GM10248 (cell line): ENCODE data around the gene PARD6A.

Source experiments
- CTCF ChIA-PET: fragments of 300-600 bp; sonication (Branson Sonifier 250); formaldehyde crosslinking; extraction: SDS; loops from one replicate; lab custom pipeline; 2021; ENCODE audit warnings: antibody characterized with exemption; lab: Yijun Ruan, JAX
- POLR2A ChIA-PET: fragments of 350-650 bp; sonication (Branson Sonifier 250); formaldehyde crosslinking; extraction: SDS; loops from one replicate; lab custom pipeline; 2020; ENCODE audit warnings: antibody characterized with exemption; lab: Yijun Ruan, JAX
- DNase-seq: peaks from one replicate; pipeline ENCODE4 v3.0.0; 2012; ENCODE audit errors: extremely low spot score
- CTCF ChIP-seq: IDR thresholded peaks from 2 replicates; pipeline ENCODE4 v1.5.1; 2012; ENCODE audit warnings: mild to moderate bottlenecking, low read depth; ENCODE audit errors: extremely low read depth, missing control alignments, control extremely low read depth

PARD6A gene

GRCh38 chr16:67667817-67668494 lies 7.2 kb downstream of the PARD6A start:
- peak; percentile 86 for TF ChIP-seq CTCF
- POLR2A ChIA-PET, result no interaction called here
- CTCF ChIA-PET, result interaction anchor here (0.6 to 18.5 kb wide), 41 partner anchors 9 to 549 kb away, joined by 3 to 357 read pairs (median 5); partner anchors contain the start of genes ACD, ATP6V0D1, CARMIL2 and CTCF
- peak; percentile 92 for DNase-seq

- DNase-seq, result no peak
- ChIA-PET POLR2A (no interaction called here), CTCF (interaction anchor here (0.8 to 18.5 kb wide), 31 partner anchors 8 to 549 kb away, joined by 3 to 357 read pairs (median 5); partner anchors contain the start of genes ACD, ATP6V0D1, CTCF and PARD6A)
- TF ChIP-seq CTCF, result peak; percentile 29
These were observed 7.9 kb downstream of the PARD6A start for GRCh38 chr16:67668495-67669157.

- TF ChIP-seq CTCF, result no peak
- DNase-seq, result no peak
- POLR2A ChIA-PET, result no interaction called here
- CTCF ChIA-PET, result interaction anchor here (0.7 to 18.5 kb wide), 13 partner anchors 9 to 214 kb away, joined by 3 to 357 read pairs (median 10); partner anchors contain the start of genes ACD, CTCF, PARD6A and RIPOR1
These were observed 8.8 kb downstream of the PARD6A start for GRCh38 chr16:67669499-67670101.

GRCh38 chr16:67672306-67672705 lies 11.5 kb downstream of the PARD6A start:
- ChIA-PET CTCF (interaction anchor here (0.6 to 18.5 kb wide), 57 partner anchors 9 to 547 kb away, joined by 3 to 357 read pairs (median 5); partner anchors contain the start of genes ACD, CARMIL2, CTRL and GFOD2), POLR2A (interaction anchor here (0.6 kb wide), 1 partner anchor 15 kb away, joined by 3 read pairs; no protein-coding TSS in a partner anchor)
- no peak for DNase-seq
- TF ChIP-seq CTCF, result no peak

DNA sequence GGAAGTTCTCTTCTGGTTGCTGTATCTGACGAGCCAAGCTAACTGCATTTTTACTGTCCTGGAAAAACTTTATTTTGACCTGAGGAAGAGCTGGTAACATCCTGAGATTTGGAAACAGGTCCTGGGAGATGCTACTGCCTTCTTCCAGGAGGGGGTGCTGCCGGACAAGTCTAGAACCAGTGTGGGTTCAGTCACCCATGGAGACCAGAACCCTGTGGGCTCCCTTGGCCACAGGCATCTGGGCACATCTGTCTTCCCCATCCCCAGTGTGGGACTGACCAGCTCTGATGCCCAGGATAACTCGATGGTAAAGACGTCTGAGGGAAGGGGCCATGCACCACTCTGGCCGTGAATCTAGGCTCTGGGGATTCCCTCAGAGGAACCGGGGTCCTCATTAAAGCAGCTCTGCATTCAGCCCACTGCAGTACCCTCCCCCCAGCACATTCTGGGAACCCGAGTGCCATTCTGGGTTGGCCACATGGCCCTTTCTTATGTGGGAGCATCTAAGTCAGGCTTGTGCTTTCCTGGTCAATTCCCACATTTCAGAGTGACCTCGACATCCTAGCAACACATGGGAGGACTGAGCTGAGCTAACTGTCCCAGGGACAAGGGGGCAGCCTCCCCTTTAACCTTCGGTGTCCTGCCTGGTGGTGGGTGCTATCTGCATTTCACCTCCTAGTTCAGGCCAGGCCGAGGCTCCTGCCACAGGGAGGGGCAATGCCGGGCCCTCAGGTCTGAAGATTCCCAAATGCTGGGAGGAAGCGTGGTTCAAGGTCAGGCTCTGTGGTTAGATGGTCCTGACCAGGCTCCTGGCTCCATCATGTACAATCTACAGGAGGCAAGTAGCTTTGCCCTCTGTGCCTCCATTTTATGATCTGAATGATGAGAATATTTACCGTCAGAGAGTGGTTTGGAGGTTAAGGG lies 12.2 kb downstream of the PARD6A start:
- ChIA-PET CTCF (interaction anchor here (0.6 to 18.5 kb wide), 62 partner anchors 10 to 546 kb away, joined by 3 to 357 read pairs (median 4); partner anchors contain the start of genes ACD, CARMIL2, CTRL and GFOD2), POLR2A (interaction anchor here (0.5 to 0.6 kb wide), 2 partner anchors 15 to 129 kb away, joined by 3 read pairs; no protein-coding TSS in a partner anchor)
- TF ChIP-seq CTCF, result peak; percentile 80
- peak; percentile 84 for DNase-seq
